Measurements from ENCODE around the gene MYOZ1.

MYOZ1 gene

GRCh38 chr10:73591935-73592699 lies 49.2 kb downstream of the MYOZ1 start:
- POLR2A ChIA-PET: no interaction called here
- DNase-seq (ENCODE audit: extremely low spot score): peak; percentile 38
- CTCF ChIA-PET: interaction anchor here (1.6 to 1.9 kb wide), 3 partner anchors 9 to 63 kb away, joined by 4 to 9 read pairs (median 5); no protein-coding TSS in a partner anchor

GRCh38 chr10:73590881-73591799 lies 50.1 kb downstream of the MYOZ1 start, which contains the start of gene USP54:
TSS of gene USP54 (minus strand) at chr10:73591342. CDS start at chr10:73575658, 15,684 bp downstream.
- ChIA-PET POLR2A (no interaction called here), CTCF (interaction anchor here (1.1 to 1.9 kb wide), 6 partner anchors 10 to 75 kb away, joined by 3 to 9 read pairs (median 4); no protein-coding TSS in a partner anchor)
- DNase-seq (ENCODE audit: extremely low spot score): no peak
- TF ChIP-seq CTCF (IDR thresholded peaks at IDR 0.05; ENCODE audit: control extremely low read depth, extremely low read depth, low read depth, missing control alignments): no peak

More at GRCh38 chr10:73591935-73592699, 49.2 kb downstream of the MYOZ1 start:
- no peak for TF ChIP-seq CTCF (IDR thresholded peaks at IDR 0.05; ENCODE audit: control extremely low read depth, extremely low read depth, low read depth, missing control alignments)

- CTCF ChIA-PET: interaction anchor here (1.3 kb wide), 1 partner anchor 73 kb away, joined by 3 read pairs; no protein-coding TSS in a partner anchor
- POLR2A ChIA-PET: no interaction called here
- no peak for TF ChIP-seq CTCF (IDR thresholded peaks at IDR 0.05; ENCODE audit: control extremely low read depth, extremely low read depth, low read depth, missing control alignments)
- DNase-seq (ENCODE audit: extremely low spot score): no peak
Observed at GRCh38 chr10:73589563-73590126, 51.6 kb downstream of the MYOZ1 start.

- ChIA-PET CTCF (no interaction called here), POLR2A (no interaction called here)
- TF ChIP-seq CTCF (IDR thresholded peaks at IDR 0.05; ENCODE audit: control extremely low read depth, extremely low read depth, low read depth, missing control alignments): no peak
- DNase-seq (ENCODE audit: extremely low spot score): no peak
Observed at GRCh38 chr10:73588656-73589055, 52.6 kb downstream of the MYOZ1 start.

- CTCF ChIA-PET: interaction anchor here (1.4 to 1.8 kb wide), 2 partner anchors 11 to 12 kb away, joined by 3 to 7 read pairs; no protein-coding TSS in a partner anchor
- TF ChIP-seq CTCF (IDR thresholded peaks at IDR 0.05; ENCODE audit: control extremely low read depth, extremely low read depth, low read depth, missing control alignments): no peak
- POLR2A ChIA-PET: no interaction called here
- DNase-seq (ENCODE audit: extremely low spot score): no peak
Observed at GRCh38 chr10:73586583-73586984, 54.7 kb downstream of the MYOZ1 start.

- TF ChIP-seq CTCF (IDR thresholded peaks at IDR 0.05; ENCODE audit: control extremely low read depth, extremely low read depth, low read depth, missing control alignments): no peak
- POLR2A ChIA-PET: no interaction called here
- no peak for DNase-seq (ENCODE audit: extremely low spot score)
- CTCF ChIA-PET: interaction anchor here (1.2 to 1.8 kb wide), 3 partner anchors 10 to 13 kb away, joined by 3 to 7 read pairs (median 5); no protein-coding TSS in a partner anchor
Observed at GRCh38 chr10:73585327-73585726, 55.9 kb downstream of the MYOZ1 start.
